ENCODE measurements around the gene ASB3.

Gene ASB3

DNA sequence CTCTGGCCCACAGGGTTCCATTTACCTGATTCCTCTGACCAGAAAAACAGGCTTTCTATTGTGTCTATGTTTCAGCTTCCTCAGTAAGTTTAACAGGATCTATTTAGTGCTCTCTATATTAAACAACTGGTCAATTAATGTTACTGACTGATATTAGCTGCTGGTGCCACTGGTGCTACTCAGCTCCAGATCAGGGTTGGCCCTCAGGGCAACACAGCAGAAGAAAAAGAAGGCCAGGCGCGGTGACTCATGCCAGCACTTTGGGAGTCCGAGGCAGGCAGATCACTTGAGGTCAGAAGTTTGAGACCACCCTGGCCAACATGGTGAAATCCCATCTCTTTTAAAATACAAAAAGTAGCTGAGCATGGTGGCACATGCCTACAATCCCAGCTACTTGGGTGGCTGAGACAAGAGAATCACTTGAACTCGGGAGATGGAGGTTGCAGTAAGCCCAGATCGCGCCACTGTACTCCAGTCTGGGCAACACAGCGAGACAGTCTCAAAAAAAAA lies 75.4 kb downstream of the ASB3 start:
- no peak for DNase-seq (ENCODE audit: low spot score)
- TF ChIP-seq CTCF (IDR thresholded peaks at IDR 0.05): no peak
- H3K27ac ChIP-seq: no peak overlapping the region
- no peak overlapping the region for H3K4me3 ChIP-seq

GRCh38 chr2:53708988-53709387 lies 77.8 kb downstream of the ASB3 start:
- no peak for DNase-seq (ENCODE audit: low spot score)
- no peak overlapping the region for H3K27ac ChIP-seq
- H3K4me3 ChIP-seq: no peak overlapping the region
- TF ChIP-seq CTCF (IDR thresholded peaks at IDR 0.05): no peak

GRCh38 chr2:53701221-53701620 lies 85.5 kb downstream of the ASB3 start:
- TF ChIP-seq CTCF (IDR thresholded peaks at IDR 0.05): no peak
- no peak for DNase-seq (ENCODE audit: low spot score)
- H3K27ac ChIP-seq: no peak overlapping the region
- H3K4me3 ChIP-seq: no peak overlapping the region

- H3K4me3 ChIP-seq: no peak overlapping the region
- no peak overlapping the region for H3K27ac ChIP-seq
- TF ChIP-seq CTCF (IDR thresholded peaks at IDR 0.05): no peak
- no peak for DNase-seq (ENCODE audit: low spot score)
Observed at GRCh38 chr2:53697686-53698085, 89.1 kb downstream of the ASB3 start.

DNA sequence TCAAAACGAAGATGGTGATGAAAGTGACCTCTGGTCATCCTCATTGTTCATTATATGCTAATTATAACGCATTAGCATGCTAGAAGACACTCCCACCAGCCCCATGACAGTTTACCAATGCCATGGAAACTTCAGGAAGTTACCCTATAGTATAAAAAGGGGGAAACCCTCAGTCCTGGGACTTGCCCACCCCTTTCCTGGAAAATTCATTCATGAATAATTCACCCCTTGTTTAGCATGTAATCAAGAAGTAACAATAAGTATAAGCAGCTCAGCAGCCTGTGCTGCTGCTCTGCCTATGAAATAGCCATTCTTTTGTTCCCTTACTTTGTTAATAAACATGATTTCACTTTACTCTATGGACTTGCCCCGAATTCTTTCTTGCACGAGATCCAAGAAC lies 89.7 kb downstream of the ASB3 start:
- DNase-seq (ENCODE audit: low spot score): no peak
- TF ChIP-seq CTCF (IDR thresholded peaks at IDR 0.05): no peak
- no peak overlapping the region for H3K27ac ChIP-seq
- H3K4me3 ChIP-seq: no peak overlapping the region

DNA sequence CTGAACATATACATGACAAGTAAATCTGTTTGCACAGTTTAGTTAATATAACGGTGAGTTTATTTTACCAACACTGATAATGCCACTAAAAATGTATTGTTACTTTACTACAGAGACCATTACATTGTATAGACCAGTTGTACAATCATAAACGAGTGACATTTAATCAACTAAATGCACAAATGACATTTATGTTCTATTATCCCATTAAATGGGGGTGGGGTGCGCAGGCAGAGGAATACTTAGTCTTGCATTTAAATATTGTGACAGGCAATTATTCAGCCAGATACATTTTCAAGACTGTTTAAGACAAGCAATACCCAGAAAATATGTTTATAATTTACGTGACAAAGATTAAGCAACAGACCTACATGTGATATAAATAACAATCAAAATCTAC lies 91.2 kb downstream of the ASB3 start:
- DNase-seq (ENCODE audit: low spot score): no peak
- no peak for TF ChIP-seq CTCF (IDR thresholded peaks at IDR 0.05)
- Histone ChIP-seq H3K4me3 (no peak overlapping the region), H3K27ac (no peak overlapping the region)

- Histone ChIP-seq H3K4me3 (no peak overlapping the region), H3K27ac (no peak overlapping the region)
- TF ChIP-seq CTCF (IDR thresholded peaks at IDR 0.05): no peak
- DNase-seq (ENCODE audit: low spot score): no peak
Observed at GRCh38 chr2:53694096-53694771, 92.5 kb downstream of the ASB3 start.

Data from coronary artery (tissue), 2 donors.